ENCODE results near the gene PPTC7.
A peak's percentile ranks its signal among the peaks of the same experiment; 100 is the strongest.
"Not testable (repeated sequence)": the region's sequence is repeated elsewhere in the genome, so short reads cannot be mapped to it uniquely, and the experiment has no call there.

PPTC7 gene

GRCh38 chr12:110547090-110547489 is 36.0 kb downstream of the PPTC7 start:
- no peak for DNase-seq (ENCODE audit: low read depth)
- no peak for TF ChIP-seq CTCF (IDR thresholded peaks at IDR 0.05; ENCODE audit: control insufficient read depth, extremely low read depth, insufficient read depth)
- H3K4me3 ChIP-seq (ENCODE audit: low read depth, low read length): no peak overlapping the region

GRCh38 chr12:110546339-110546738 is 36.8 kb downstream of the PPTC7 start:
- TF ChIP-seq CTCF (IDR thresholded peaks at IDR 0.05; ENCODE audit: control insufficient read depth, extremely low read depth, insufficient read depth): no peak
- H3K4me3 ChIP-seq (ENCODE audit: low read depth, low read length): no peak overlapping the region
- DNase-seq (ENCODE audit: low read depth): no peak

GRCh38 chr12:110545812-110546211 is 37.3 kb downstream of the PPTC7 start:
- no peak for DNase-seq (ENCODE audit: low read depth)
- TF ChIP-seq CTCF (IDR thresholded peaks at IDR 0.05; ENCODE audit: control insufficient read depth, extremely low read depth, insufficient read depth): no peak
- H3K4me3 ChIP-seq (ENCODE audit: low read depth, low read length): no peak overlapping the region

- not testable (repeated sequence) for H3K4me3 ChIP-seq (ENCODE audit: low read depth, low read length); DNase-seq (ENCODE audit: low read depth)
Measured at GRCh38 chr12:110545259-110545658, 37.9 kb downstream of the PPTC7 start.

GRCh38 chr12:110543965-110544364 is 39.2 kb downstream of the PPTC7 start:
- no peak for DNase-seq (ENCODE audit: low read depth)
- H3K4me3 ChIP-seq (ENCODE audit: low read depth, low read length): no peak overlapping the region
- TF ChIP-seq CTCF (IDR thresholded peaks at IDR 0.05; ENCODE audit: control insufficient read depth, extremely low read depth, insufficient read depth): no peak

- peak; percentile 98 for DNase-seq (ENCODE audit: low read depth)
- TF ChIP-seq CTCF (IDR thresholded peaks at IDR 0.05; ENCODE audit: control insufficient read depth, extremely low read depth, insufficient read depth): no peak
- H3K4me3 ChIP-seq (ENCODE audit: low read depth, low read length): peak overlapping the region; percentile 7; the same call in 1 of the 2 replicates
Measured at GRCh38 chr12:110543252-110543959, 39.7 kb downstream of the PPTC7 start.

GRCh38 chr12:110540048-110540447 is 43.1 kb downstream of the PPTC7 start:
- no peak for DNase-seq (ENCODE audit: low read depth)
- H3K4me3 ChIP-seq (ENCODE audit: low read depth, low read length): no peak overlapping the region
- no peak for TF ChIP-seq CTCF (IDR thresholded peaks at IDR 0.05; ENCODE audit: control insufficient read depth, extremely low read depth, insufficient read depth)
